ENCODE results near the gene MSMB. TPM values are rescaled to one million over a fixed set of nuclear protein-coding genes. Genes with fewer than 3 reads are reported as not detected.
"Not testable (repeated sequence)": the region's sequence is repeated elsewhere in the genome, so short reads cannot be mapped to it uniquely, and the experiment has no call there.

MSMB gene
- total RNA-seq, 1 experiment from 2014 or later: not detected

DNA sequence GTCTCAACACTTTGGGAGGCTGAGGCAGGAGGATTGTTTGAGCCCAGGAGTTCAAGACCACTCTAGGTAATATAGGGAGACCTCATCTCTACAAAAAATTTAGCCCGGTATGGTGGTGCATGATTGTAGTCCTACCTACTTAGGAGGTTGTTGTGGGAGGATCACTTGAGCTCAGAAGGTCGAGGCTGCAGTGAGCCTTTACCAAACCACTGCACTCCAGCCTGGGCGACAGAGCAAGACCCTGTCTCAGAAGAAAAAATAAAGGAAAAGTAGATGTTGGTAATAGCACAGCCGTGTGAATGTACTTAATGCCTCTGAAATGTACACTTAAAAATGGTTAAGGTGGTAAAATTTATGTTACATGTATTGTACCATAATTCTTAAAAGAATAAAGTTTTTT lies 48.5 kb downstream of the MSMB start:
- no peaks in the 10 kb centered on the region for H3K4me1 ChIP-seq (replicated peaks; ENCODE audit: insufficient read depth)
- ChIA-PET POLR2A (ENCODE audit: unreplicated experiment) (no interaction called here), CTCF (no interaction called here)
- peaks cover 3% of the 10 kb centered on the region; the same call in 1 of the 2 replicates for H3K9me3 ChIP-seq (ENCODE audit: insufficient read depth, low read depth)
- DNase-seq: no peak
- no peaks in the 10 kb centered on the region for H3K27me3 ChIP-seq (ENCODE audit: insufficient read depth, low read depth)
- no peak for TF ChIP-seq EZH2 (IDR thresholded peaks at IDR 0.05; ENCODE audit: low read depth)
- TF ChIP-seq, protein P1, sequence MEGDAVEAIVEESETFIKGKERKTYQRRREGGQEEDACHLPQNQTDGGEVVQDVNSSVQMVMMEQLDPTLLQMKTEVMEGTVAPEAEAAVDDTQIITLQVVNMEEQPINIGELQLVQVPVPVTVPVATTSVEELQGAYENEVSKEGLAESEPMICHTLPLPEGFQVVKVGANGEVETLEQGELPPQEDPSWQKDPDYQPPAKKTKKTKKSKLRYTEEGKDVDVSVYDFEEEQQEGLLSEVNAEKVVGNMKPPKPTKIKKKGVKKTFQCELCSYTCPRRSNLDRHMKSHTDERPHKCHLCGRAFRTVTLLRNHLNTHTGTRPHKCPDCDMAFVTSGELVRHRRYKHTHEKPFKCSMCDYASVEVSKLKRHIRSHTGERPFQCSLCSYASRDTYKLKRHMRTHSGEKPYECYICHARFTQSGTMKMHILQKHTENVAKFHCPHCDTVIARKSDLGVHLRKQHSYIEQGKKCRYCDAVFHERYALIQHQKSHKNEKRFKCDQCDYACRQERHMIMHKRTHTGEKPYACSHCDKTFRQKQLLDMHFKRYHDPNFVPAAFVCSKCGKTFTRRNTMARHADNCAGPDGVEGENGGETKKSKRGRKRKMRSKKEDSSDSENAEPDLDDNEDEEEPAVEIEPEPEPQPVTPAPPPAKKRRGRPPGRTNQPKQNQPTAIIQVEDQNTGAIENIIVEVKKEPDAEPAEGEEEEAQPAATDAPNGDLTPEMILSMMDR (conservative IDR thresholded peaks at IDR 0.05): no peak
- intact Hi-C loops (cut with micrococcal nuclease; ENCODE audit: unreplicated experiment): no loop called here
- BruUV-seq (replicated peaks): no TSS peak
- H3K79me2 ChIP-seq (ENCODE audit: low read depth): 0 out of 2 replicates have a peak, but pooled peaks cover 4% of the 10 kb centered on the region
- H3K9me2 ChIP-seq (ENCODE audit: insufficient read depth): no peaks in the 10 kb centered on the region
- H3F3A ChIP-seq (ENCODE audit: insufficient read depth, low read depth): peaks cover 4% of the 10 kb centered on the region; the same call in 1 of the 2 replicates
- no peak overlapping the region for H2AFZ ChIP-seq
- H3K27ac ChIP-seq: no peak overlapping the region
- H3K4me2 ChIP-seq: no peak overlapping the region
- peaks cover 47% of the 10 kb centered on the region for H3K36me3 ChIP-seq (ENCODE audit: low read depth)
- H3K4me3 ChIP-seq: no peak overlapping the region
- H4K20me1 ChIP-seq (ENCODE audit: insufficient read depth): peaks cover 13% of the 10 kb centered on the region

DNA sequence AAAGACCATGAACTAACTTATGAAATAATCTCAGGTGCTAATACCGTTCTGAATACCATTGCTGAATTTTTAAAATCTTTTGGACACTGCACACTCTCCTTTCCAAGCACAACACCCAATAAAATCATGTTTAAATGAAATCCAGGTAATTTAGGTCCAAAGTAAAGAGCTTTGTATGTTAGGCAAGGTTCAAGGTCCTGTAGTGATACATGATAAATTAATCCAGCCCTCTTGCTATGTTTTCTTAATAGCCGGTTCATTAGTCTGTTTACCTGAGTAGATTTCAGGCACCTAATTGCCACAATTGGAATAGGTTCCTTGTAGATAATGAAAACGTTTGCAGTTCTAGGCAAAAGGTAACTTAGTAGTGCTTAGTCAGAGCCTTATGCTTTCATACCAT lies 60.5 kb downstream of the MSMB start:
- H3K4me3 ChIP-seq; H3K4me2 ChIP-seq; H3K27ac ChIP-seq; H3K27me3 ChIP-seq (ENCODE audit: insufficient read depth, low read depth); H2AFZ ChIP-seq; BruUV-seq (replicated peaks); DNase-seq; POLR2A ChIA-PET (ENCODE audit: unreplicated experiment); H3K9me3 ChIP-seq (ENCODE audit: insufficient read depth, low read depth); H3K4me1 ChIP-seq (replicated peaks; ENCODE audit: insufficient read depth); H3F3A ChIP-seq (ENCODE audit: insufficient read depth, low read depth); H4K20me1 ChIP-seq (ENCODE audit: insufficient read depth); intact Hi-C loops (cut with micrococcal nuclease; ENCODE audit: unreplicated experiment); H3K79me2 ChIP-seq (ENCODE audit: low read depth); H3K9me2 ChIP-seq (ENCODE audit: insufficient read depth): not testable (repeated sequence)
- CTCF ChIA-PET: interaction anchor here (0.6 kb wide), 1 partner anchor 22 kb away, joined by 4 read pairs; no protein-coding TSS in a partner anchor
- H3K36me3 ChIP-seq (ENCODE audit: low read depth): peaks cover 17% of the 10 kb centered on the region

DNA sequence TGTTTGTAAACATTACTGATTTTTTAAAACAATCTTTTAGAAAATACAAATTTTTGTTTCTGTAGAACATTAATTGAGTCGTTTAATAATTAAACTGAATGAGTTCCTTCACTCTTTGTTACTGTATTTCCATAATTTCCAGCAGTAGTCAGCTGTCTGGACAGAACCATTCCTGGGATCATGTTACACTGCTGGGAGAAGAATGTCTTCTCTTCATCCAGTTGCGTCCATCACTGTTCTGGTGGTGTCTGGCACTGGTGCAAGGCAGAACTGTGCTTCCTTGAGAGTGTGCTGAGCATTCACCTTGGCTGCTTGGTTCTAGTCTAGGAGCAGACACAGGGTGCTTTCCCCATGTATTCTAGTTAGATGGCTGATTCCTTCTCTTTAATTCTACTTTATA lies 61.6 kb downstream of the MSMB start:
- H3K27me3 ChIP-seq (ENCODE audit: insufficient read depth, low read depth); H3K9me3 ChIP-seq (ENCODE audit: insufficient read depth, low read depth); H4K20me1 ChIP-seq (ENCODE audit: insufficient read depth); H3K9me2 ChIP-seq (ENCODE audit: insufficient read depth); H3K4me1 ChIP-seq (replicated peaks; ENCODE audit: insufficient read depth); H3K4me3 ChIP-seq; H2AFZ ChIP-seq; CTCF ChIA-PET; H3F3A ChIP-seq (ENCODE audit: insufficient read depth, low read depth); BruUV-seq (replicated peaks); POLR2A ChIA-PET (ENCODE audit: unreplicated experiment); H3K27ac ChIP-seq; H3K79me2 ChIP-seq (ENCODE audit: low read depth); H3K4me2 ChIP-seq; DNase-seq: not testable (repeated sequence)
- intact Hi-C loops (cut with micrococcal nuclease; ENCODE audit: unreplicated experiment): loop anchor here (5.0 kb wide), 1 partner anchor 38 kb away; no protein-coding TSS in a partner anchor
- peaks cover 17% of the 10 kb centered on the region for H3K36me3 ChIP-seq (ENCODE audit: low read depth)

DNA sequence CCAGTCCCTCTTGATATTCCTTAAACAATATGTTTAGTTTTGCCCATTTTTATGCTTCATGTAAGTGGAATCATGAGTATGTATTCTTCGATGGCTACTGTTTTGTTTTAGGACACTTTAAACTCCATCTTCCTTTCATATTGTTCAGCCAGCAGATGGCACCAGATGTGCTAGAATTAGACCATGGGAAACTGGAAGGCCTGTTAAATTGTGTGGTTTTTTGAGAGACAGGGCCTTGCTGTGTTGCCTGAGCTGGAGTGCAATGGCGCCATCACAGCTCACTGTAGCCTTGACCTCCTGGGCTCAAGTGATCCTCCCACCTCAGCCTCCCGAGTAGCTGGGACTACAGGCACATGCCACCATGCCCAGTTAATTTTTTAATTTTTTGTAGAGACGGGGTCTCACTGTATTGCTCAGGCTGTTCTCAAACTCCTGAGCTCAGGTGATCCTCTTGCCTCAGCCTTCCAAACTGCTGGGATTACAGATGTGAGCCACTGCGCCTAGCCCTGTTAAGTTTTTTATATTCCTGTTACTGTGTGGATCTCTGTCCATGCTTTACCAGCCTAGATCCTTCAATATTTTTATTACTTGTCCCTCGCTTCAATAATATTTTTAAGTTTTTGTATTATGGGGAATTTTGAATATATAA lies 62.4 kb downstream of the MSMB start:
- H2AFZ ChIP-seq; H3K27me3 ChIP-seq (ENCODE audit: insufficient read depth, low read depth); H3F3A ChIP-seq (ENCODE audit: insufficient read depth, low read depth); H3K9me2 ChIP-seq (ENCODE audit: insufficient read depth); CTCF ChIA-PET; H3K4me3 ChIP-seq; POLR2A ChIA-PET (ENCODE audit: unreplicated experiment); H4K20me1 ChIP-seq (ENCODE audit: insufficient read depth); BruUV-seq (replicated peaks); H3K4me2 ChIP-seq; H3K27ac ChIP-seq; H3K9me3 ChIP-seq (ENCODE audit: insufficient read depth, low read depth); H3K4me1 ChIP-seq (replicated peaks; ENCODE audit: insufficient read depth): not testable (repeated sequence)
- Histone ChIP-seq H3K79me2 (ENCODE audit: low read depth) (peaks cover 14% of the 10 kb centered on the region; the same call in 1 of the 2 replicates), H3K36me3 (ENCODE audit: low read depth) (peaks cover 17% of the 10 kb centered on the region)
- intact Hi-C loops (cut with micrococcal nuclease; ENCODE audit: unreplicated experiment): loop anchor here (5.0 kb wide), 1 partner anchor 39 kb away; no protein-coding TSS in a partner anchor
- peak; percentile 34 to 46 for DNase-seq
- TF ChIP-seq, protein P1 (conservative IDR thresholded peaks at IDR 0.05): peak; percentile 58

Other genes starting within 250 kb of the MSMB start
- gene AGAP4, start 198.8 kb downstream of the MSMB start, total RNA-seq (2021): 24.2 and 31.4 TPM in 2 replicates
- gene TIMM23, start 73.8 kb downstream of the MSMB start, total RNA-seq (2021): 64.9 and 82.4 TPM in 2 replicates
- gene NCOA4, start 15.6 kb downstream of the MSMB start, total RNA-seq (2021): 142 and 143 TPM in 2 replicates
- gene ANTXRL, start 240.7 kb upstream of the MSMB start, total RNA-seq (2021): 0.26 and 0.58 TPM in 2 replicates

Measured in PC-9 (cell line).